ENCODE data around the gene CYTH4. TPM values are rescaled to one million over a fixed set of nuclear protein-coding genes. Genes with fewer than 3 reads are reported as not detected.
A peak's percentile ranks its signal among the peaks of the same experiment; 100 is the strongest.
"Not testable (repeated sequence)": the region's sequence is repeated elsewhere in the genome, so short reads cannot be mapped to it uniquely, and the experiment has no call there.

Gene CYTH4
- total and polyA plus RNA-seq, 2 of the 13 experiments (the other 11 are each of a cell fraction or from before 2014, with no cell fraction given): not detected

GRCh38 chr22:37328017-37328416, 45.7 kb downstream of the CYTH4 start:
- ATAC-seq: no peak
- Histone ChIP-seq H3K4me3 (replicated peaks in 1 of 3; ENCODE audit: insufficient read depth in 1 of 3, low read depth in 2 of 3, low read length in 3 of 3) (no peak overlapping the region), H3K9ac (ENCODE audit: insufficient read depth, low read depth, low read length) (no peak overlapping the region), H3K4me1 (ENCODE audit: insufficient read depth, low read length) (peaks cover 30% of the 10 kb centered on the region), H2AFZ (ENCODE audit: low read length) (no peak overlapping the region), H3K9me3 (ENCODE audit: low read length) (no peaks in the 10 kb centered on the region), H3K79me2 (ENCODE audit: insufficient read depth, low read length) (no peaks in the 10 kb centered on the region), H3K36me3 (replicated peaks in 1 of 2; ENCODE audit: control insufficient read depth in 1 of 2, insufficient read depth in 2 of 2, low read length in 2 of 2) (no peaks in the 10 kb centered on the region), H4K20me1 (ENCODE audit: insufficient read depth, low read length) (no peaks in the 10 kb centered on the region), H3K4me2 (ENCODE audit: low read depth, low read length) (no peak overlapping the region), H3K27me3 (ENCODE audit: control insufficient read depth in 1 of 2, insufficient read depth in 2 of 2, low read length in 2 of 2) (peaks cover 1 to 3% of the 10 kb centered on the region in 2 experiments; a peak in 2 of 5 replicates), H3K27ac (ENCODE audit: extremely low read length, insufficient read depth, low read length) (no peak overlapping the region)
- in situ Hi-C loops (cut with HindIII; ENCODE audit: extremely low pct_ligation_motif_present, low pct_unique_long_range_greater_than_20kb) (loop anchor here (10.0 kb wide), 1 partner anchor 257 kb away; the partner anchor contains the start of gene LGALS2), intact Hi-C loops (cut with micrococcal nuclease; ENCODE audit: unreplicated experiment) (no loop called here)
- 69% methylated on average over 8 of the region's 8 CpGs for WGBS (ENCODE audit: low lambda C conversion rate)
- POLR2A ChIA-PET: no interaction called here
- DNase-seq (ENCODE audit: low spot score): no peak
- CTCF ChIA-PET (ENCODE audit: low intra/inter-chr PET ratio, low total read pairs): no interaction called here
- BruUV-seq (replicated peaks): no TSS peak
- no peak for FAIRE-seq
- no peak for TF ChIP-seq PREB (CRISPR knock-in tag; IDR thresholded peaks at IDR 0.05)

DNA sequence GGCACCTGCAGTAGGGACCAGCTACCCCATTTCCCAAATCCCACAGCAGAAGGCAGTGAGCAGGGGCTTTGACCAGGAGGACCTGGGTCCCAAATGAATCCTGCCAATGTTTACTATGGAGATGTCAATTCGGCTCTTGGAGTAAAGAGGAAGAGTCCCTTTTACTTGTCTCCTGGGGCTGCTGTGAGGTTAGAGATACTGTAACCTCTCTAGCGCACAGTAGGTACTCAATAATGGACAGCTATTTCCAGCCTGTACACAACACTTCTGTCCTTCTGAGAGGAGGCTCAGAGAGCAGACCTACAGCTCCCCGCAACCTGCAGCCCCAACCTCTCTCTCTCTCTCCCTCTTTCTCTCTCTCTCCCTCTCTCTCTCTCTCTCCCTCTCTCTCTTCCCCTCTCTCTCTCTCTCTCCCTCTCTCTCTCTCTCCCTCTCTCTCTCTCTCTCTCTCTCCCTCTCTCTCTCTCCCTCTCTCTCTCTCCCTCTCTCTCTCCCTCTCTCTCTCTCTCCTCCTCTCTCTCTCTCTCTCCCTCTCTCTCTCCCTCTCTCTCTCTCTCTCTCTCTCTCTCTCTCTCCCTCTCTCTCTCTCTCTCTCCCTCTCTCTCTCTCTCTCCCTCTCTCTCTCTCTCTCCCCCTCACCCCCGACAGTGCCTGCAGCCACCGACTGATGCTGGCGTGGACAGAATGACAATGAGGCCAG, 46.4 kb downstream of the CYTH4 start:
- H2AFZ ChIP-seq (ENCODE audit: low read length); H3K9ac ChIP-seq (ENCODE audit: insufficient read depth, low read depth, low read length); DNase-seq (ENCODE audit: low spot score); H4K20me1 ChIP-seq (ENCODE audit: insufficient read depth, low read length); H3K36me3 ChIP-seq (replicated peaks in 1 of 2; ENCODE audit: control insufficient read depth in 1 of 2, insufficient read depth in 2 of 2, low read length in 2 of 2); BruUV-seq (replicated peaks); H3K9me3 ChIP-seq (ENCODE audit: low read length); H3K27me3 ChIP-seq (ENCODE audit: control insufficient read depth in 1 of 2, insufficient read depth in 2 of 2, low read length in 2 of 2); H3K4me3 ChIP-seq (replicated peaks in 1 of 3; ENCODE audit: insufficient read depth in 1 of 3, low read depth in 2 of 3, low read length in 3 of 3); intact Hi-C loops (cut with micrococcal nuclease; ENCODE audit: unreplicated experiment); FAIRE-seq; H3K4me2 ChIP-seq (ENCODE audit: low read depth, low read length); H3K27ac ChIP-seq (ENCODE audit: extremely low read length, insufficient read depth, low read length); H3K79me2 ChIP-seq (ENCODE audit: insufficient read depth, low read length); POLR2A ChIA-PET; ATAC-seq; CTCF ChIA-PET (ENCODE audit: low intra/inter-chr PET ratio, low total read pairs): not testable (repeated sequence)
- 45% methylated on average over 6 of the region's 6 CpGs for WGBS (ENCODE audit: low lambda C conversion rate)
- 0 out of 2 replicates have a peak, but pooled peaks have one; percentile 15 for TF ChIP-seq ZKSCAN1 (IDR thresholded peaks at IDR 0.05; ENCODE audit: low read length)
- in situ Hi-C loops (cut with HindIII; ENCODE audit: extremely low pct_ligation_motif_present, low pct_unique_long_range_greater_than_20kb): loop anchor here (10.0 kb wide), 1 partner anchor 256 kb away; the partner anchor contains the start of gene LGALS2
- H3K4me1 ChIP-seq (ENCODE audit: insufficient read depth, low read length): peaks cover 24% of the 10 kb centered on the region
